ENCODE data around the gene TCERG1. TPM values are rescaled to one million over a fixed set of nuclear protein-coding genes. Genes with fewer than 3 reads are reported as not detected.

TCERG1 gene
- total RNA-seq, 4 donors from 2014 or later: 63.0 to 232 (median 104) TPM

- H3K4me1 ChIP-seq: no peaks in the 10 kb centered on the region
- H3K27me3 ChIP-seq: no peaks in the 10 kb centered on the region
- DNase-seq: no peak
- H3K9me3 ChIP-seq: no peaks in the 10 kb centered on the region
- H3K36me3 ChIP-seq: no peaks in the 10 kb centered on the region
- no peak overlapping the region for H3K27ac ChIP-seq
- TF ChIP-seq CTCF (IDR thresholded peaks at IDR 0.05) (no peak), POLR2A (IDR thresholded peaks at IDR 0.05) (no peak)
- H3K4me3 ChIP-seq: no peak overlapping the region
These were observed 72.4 kb downstream of the TCERG1 start for GRCh38 chr5:146519554-146519953.

- DNase-seq: no peak
- TF ChIP-seq CTCF (IDR thresholded peaks at IDR 0.05) (no peak), POLR2A (IDR thresholded peaks at IDR 0.05) (no peak)
These were observed 73.6 kb downstream of the TCERG1 start for GRCh38 chr5:146520731-146521130.

GRCh38 chr5:146521403-146522106, 74.4 kb downstream of the TCERG1 start:
- no peaks in the 10 kb centered on the region for H3K27me3 ChIP-seq
- H3K9me3 ChIP-seq: no peaks in the 10 kb centered on the region
- H3K4me1 ChIP-seq: no peaks in the 10 kb centered on the region
- no peak for DNase-seq
- H3K27ac ChIP-seq: no peak overlapping the region
- TF ChIP-seq CTCF (IDR thresholded peaks at IDR 0.05) (no peak), POLR2A (IDR thresholded peaks at IDR 0.05) (no peak)
- H3K36me3 ChIP-seq: no peaks in the 10 kb centered on the region
- H3K4me3 ChIP-seq: no peak overlapping the region

More at GRCh38 chr5:146520731-146521130, 73.6 kb downstream of the TCERG1 start:
- H3K27me3 ChIP-seq: no peaks in the 10 kb centered on the region
- H3K4me1 ChIP-seq: no peaks in the 10 kb centered on the region
- H3K4me3 ChIP-seq: no peak overlapping the region
- H3K9me3 ChIP-seq: no peaks in the 10 kb centered on the region
- H3K27ac ChIP-seq: no peak overlapping the region
- H3K36me3 ChIP-seq: no peaks in the 10 kb centered on the region

- TF ChIP-seq CTCF (IDR thresholded peaks at IDR 0.05) (no peak), POLR2A (IDR thresholded peaks at IDR 0.05) (no peak)
- H3K4me3 ChIP-seq: no peak overlapping the region
- no peak overlapping the region for H3K27ac ChIP-seq
- H3K9me3 ChIP-seq: no peaks in the 10 kb centered on the region
- H3K27me3 ChIP-seq: no peaks in the 10 kb centered on the region
- H3K4me1 ChIP-seq: no peaks in the 10 kb centered on the region
- no peaks in the 10 kb centered on the region for H3K36me3 ChIP-seq
- DNase-seq: no peak
These were observed 76.6 kb downstream of the TCERG1 start for GRCh38 chr5:146523698-146524097.

GRCh38 chr5:146527785-146528184, 80.7 kb downstream of the TCERG1 start:
- Histone ChIP-seq H3K36me3 (no peaks in the 10 kb centered on the region), H3K9me3 (no peaks in the 10 kb centered on the region), H3K27ac (no peak overlapping the region), H3K27me3 (no peaks in the 10 kb centered on the region), H3K4me1 (no peaks in the 10 kb centered on the region), H3K4me3 (no peak overlapping the region)
- TF ChIP-seq POLR2A (IDR thresholded peaks at IDR 0.05): no peak
- no peak for TF ChIP-seq CTCF (IDR thresholded peaks at IDR 0.05)
- no peak for DNase-seq

All from Peyer's patch (tissue), 4 donors.